ENCODE results near the gene EPHA6.

Gene EPHA6

GRCh38 chr3:97066531-97066930 is 252.1 kb downstream of the EPHA6 start:
- no peak overlapping the region for H3K9ac ChIP-seq (ENCODE audit: low read length)
- no peaks in the 10 kb centered on the region for H3K36me3 ChIP-seq (ENCODE audit: insufficient read depth, low read length)
- no peaks in the 10 kb centered on the region for H3K27me3 ChIP-seq (ENCODE audit: insufficient read depth, low read length)
- H3K4me2 ChIP-seq (ENCODE audit: low read length): no peak overlapping the region
- H3K4me3 ChIP-seq (ENCODE audit: low read depth, low read length, poor library complexity, severe bottlenecking): no peak overlapping the region
- H3K27ac ChIP-seq (ENCODE audit: low read depth, low read length, poor library complexity, severe bottlenecking): no peak overlapping the region
- H4K20me1 ChIP-seq (ENCODE audit: insufficient read depth, low read length): no peaks in the 10 kb centered on the region
- no peaks in the 10 kb centered on the region for H3K4me1 ChIP-seq (ENCODE audit: insufficient read depth, low read length, severe bottlenecking)
- H3K9me3 ChIP-seq (ENCODE audit: low read length): no peaks in the 10 kb centered on the region
- H3K9me2 ChIP-seq (ENCODE audit: low read depth, low read length): no peaks in the 10 kb centered on the region
- no peak overlapping the region for H2AFZ ChIP-seq (ENCODE audit: low read length)
- H3K79me2 ChIP-seq (ENCODE audit: insufficient read depth, low read length): no peaks in the 10 kb centered on the region
- no peaks in the 10 kb centered on the region for H3F3A ChIP-seq (ENCODE audit: insufficient read depth, low read length)
- TF ChIP-seq CTCF (IDR thresholded peaks at IDR 0.05; ENCODE audit: low read length): no peak
- TF ChIP-seq EZH2 (IDR thresholded peaks at IDR 0.05; ENCODE audit: borderline replicate concordance, low read length): no peak

GRCh38 chr3:97070302-97070701 is 255.9 kb downstream of the EPHA6 start:
- Histone ChIP-seq H3K27ac (ENCODE audit: low read depth, low read length, poor library complexity, severe bottlenecking) (no peak overlapping the region), H3K4me2 (ENCODE audit: low read length) (no peak overlapping the region), H3K4me1 (ENCODE audit: insufficient read depth, low read length, severe bottlenecking) (no peaks in the 10 kb centered on the region), H3K36me3 (ENCODE audit: insufficient read depth, low read length) (no peaks in the 10 kb centered on the region), H3K9ac (ENCODE audit: low read length) (no peak overlapping the region), H3K79me2 (ENCODE audit: insufficient read depth, low read length) (no peaks in the 10 kb centered on the region; the same call in 1 of the 2 replicates), H3K9me2 (ENCODE audit: low read depth, low read length) (no peaks in the 10 kb centered on the region), H3F3A (ENCODE audit: insufficient read depth, low read length) (no peaks in the 10 kb centered on the region), H3K27me3 (ENCODE audit: insufficient read depth, low read length) (no peaks in the 10 kb centered on the region), H2AFZ (ENCODE audit: low read length) (no peak overlapping the region), H3K4me3 (ENCODE audit: low read depth, low read length, poor library complexity, severe bottlenecking) (no peak overlapping the region), H4K20me1 (ENCODE audit: insufficient read depth, low read length) (no peaks in the 10 kb centered on the region), H3K9me3 (ENCODE audit: low read length) (no peaks in the 10 kb centered on the region)
- TF ChIP-seq EZH2 (IDR thresholded peaks at IDR 0.05; ENCODE audit: borderline replicate concordance, low read length) (no peak), CTCF (IDR thresholded peaks at IDR 0.05; ENCODE audit: low read length) (no peak)

GRCh38 chr3:97074546-97074945 is 260.2 kb downstream of the EPHA6 start:
- H3K9ac ChIP-seq (ENCODE audit: low read length): no peak overlapping the region
- no peaks in the 10 kb centered on the region for H4K20me1 ChIP-seq (ENCODE audit: insufficient read depth, low read length)
- H3K9me2 ChIP-seq (ENCODE audit: low read depth, low read length): no peaks in the 10 kb centered on the region
- no peaks in the 10 kb centered on the region for H3F3A ChIP-seq (ENCODE audit: insufficient read depth, low read length)
- H3K9me3 ChIP-seq (ENCODE audit: low read length): no peaks in the 10 kb centered on the region
- no peaks in the 10 kb centered on the region for H3K36me3 ChIP-seq (ENCODE audit: insufficient read depth, low read length)
- no peak overlapping the region for H3K4me2 ChIP-seq (ENCODE audit: low read length)
- no peak overlapping the region for H2AFZ ChIP-seq (ENCODE audit: low read length)
- no peaks in the 10 kb centered on the region for H3K27me3 ChIP-seq (ENCODE audit: insufficient read depth, low read length)
- H3K4me1 ChIP-seq (ENCODE audit: insufficient read depth, low read length, severe bottlenecking): no peaks in the 10 kb centered on the region
- no peaks in the 10 kb centered on the region; the same call in 1 of the 2 replicates for H3K79me2 ChIP-seq (ENCODE audit: insufficient read depth, low read length)
- TF ChIP-seq CTCF (IDR thresholded peaks at IDR 0.05; ENCODE audit: low read length): no peak
- no peak for TF ChIP-seq EZH2 (IDR thresholded peaks at IDR 0.05; ENCODE audit: borderline replicate concordance, low read length)
- no peak overlapping the region for H3K4me3 ChIP-seq (ENCODE audit: low read depth, low read length, poor library complexity, severe bottlenecking)
- H3K27ac ChIP-seq (ENCODE audit: low read depth, low read length, poor library complexity, severe bottlenecking): no peak overlapping the region

Measured in OCI-LY1 (cell line).